K562 (cell line): ENCODE measurements around the gene FAM200B. TPM values are rescaled to one million over a fixed set of nuclear protein-coding genes. Genes with fewer than 3 reads are reported as not detected.

Source experiments
- BRD4 ChIP-seq: fragments of 200-600 bp; sonication (generic); IDR thresholded peaks from 2 replicates; pipeline ENCODE4 v1.6.1; 2017; ENCODE audit warnings: inconsistent platforms
- CBX3 ChIP-seq, 2 experiments: IDR thresholded peaks; 1 replicate in 1 of 2; 2 replicates in 1 of 2; pipeline ENCODE4 v1.6.1; 2012; ENCODE audit warnings: inconsistent platforms in 2 of 2, low read length in 2 of 2, borderline replicate concordance in 1 of 2, control low read depth in 1 of 2
- CTBP1 ChIP-seq: fragments of 450-650 bp; IDR thresholded peaks from 2 replicates; pipeline ENCODE4 v1.6.1; 2016; ENCODE audit warnings: borderline replicate concordance
- EZH2 ChIP-seq: IDR thresholded peaks from 2 replicates; pipeline ENCODE4 v1.6.1; 2012; ENCODE audit warnings: low read depth, mild to moderate bottlenecking, inconsistent platforms, low read length, borderline replicate concordance
- HMGN3 ChIP-seq: IDR thresholded peaks from 2 replicates; pipeline ENCODE4 v1.6.1; 2011; ENCODE audit warnings: borderline replicate concordance, low read depth, mild to moderate bottlenecking, mixed read lengths, low read length; ENCODE audit not compliant: insufficient read length; ENCODE audit errors: extremely low read depth
- KLF10 ChIP-seq: fragments of 250-450 bp; sonication (Bioruptor Pico); IDR thresholded peaks from 2 replicates; pipeline ENCODE4 v1.6.1; 2021; ENCODE audit warnings: matching md5 sums
- PML ChIP-seq: IDR thresholded peaks from 2 replicates; pipeline ENCODE4 v1.6.1; 2012; ENCODE audit warnings: low read length, inconsistent platforms
- POLR2A ChIP-seq: fragments of 450-650 bp; conservative IDR thresholded peaks from 2 replicates; pipeline ENCODE4 v1.6.1; 2016
- POLR2G ChIP-seq: fragments of 200-400 bp; formaldehyde crosslinking; IDR thresholded peaks from 2 replicates; pipeline ENCODE4 v1.6.1; 2017; ENCODE audit warnings: low read depth, mild to moderate bottlenecking, antibody characterized with exemption, low read length, moderate library complexity
- PRMT5 ChIP-seq: sonication (generic); formaldehyde crosslinking; IDR thresholded peaks from 2 replicates; pipeline ENCODE4 v1.5.0; 2020; ENCODE audit warnings: missing genetic modification reagents
- SUPT5H ChIP-seq: fragments of 450-650 bp; IDR thresholded peaks from 2 replicates; pipeline ENCODE4 v1.6.1; 2016
- TCF7L2 ChIP-seq: fragments of 150-350 bp; IDR thresholded peaks from 2 replicates; pipeline ENCODE4 v1.6.1; 2016; ENCODE audit warnings: low read depth, mild to moderate bottlenecking, low read length, moderate library complexity
- ZNF212 ChIP-seq: fragments of 450-650 bp; formaldehyde crosslinking; IDR thresholded peaks from 2 replicates; pipeline ENCODE4 v1.4.0; 2020; ENCODE audit warnings: mild to moderate bottlenecking
- ZNF224 ChIP-seq: sonication (generic); formaldehyde crosslinking; IDR thresholded peaks from 2 replicates; pipeline ENCODE4 v1.8.0; 2022; ENCODE audit warnings: mild to moderate bottlenecking, missing genetic modification reagents
- ZNF766 ChIP-seq: fragments of 200-800 bp; sonication (Bioruptor generic); conservative IDR thresholded peaks from 2 replicates; pipeline ENCODE4 v1.6.1; 2016; ENCODE audit warnings: missing genetic modification characterization, missing compliant biosample characterization
- ZNF79 ChIP-seq: fragments of 250-450 bp; sonication (Bioruptor Pico); IDR thresholded peaks from 2 replicates; pipeline ENCODE4 v1.4.0; 2020; ENCODE audit warnings: low read depth, mild to moderate bottlenecking, moderate library complexity
- polyA plus RNA-seq, 8 experiments: library from polyadenylated mRNA; depleted of rRNA in 4 of 8; stranded (reverse) in 5 of 8; unstranded in 3 of 8; fragments of >200 nt; fragmentation: Nextera tagmentation in 2 of 8; fragmentation: Illumina TruSeq in 1 of 8; extraction: Ambion mirVana in 2 of 8; extraction: Trizol in 1 of 8; gene quantifications; 2 replicates each; pipeline versions ENCODE4 v1.2.1 to v1.2.3, GENCODE V29; 2011 to 2014; ENCODE audit warnings: inconsistent platforms in 1 of 8, missing spikeins in 1 of 8
- total RNA-seq, 7 experiments: library from RNA; depleted of rRNA in 6 of 7; stranded (reverse); fragments of >200 nt in 6 of 7; fragmentation: Illumina TruSeq in 2 of 7; extraction: Trizol in 2 of 7; gene quantifications; 2 replicates each; pipeline versions ENCODE4 v1.2.1 to v1.2.3, GENCODE V29; 2011 to 2021; ENCODE audit warnings: low replicate concordance in 1 of 7
- TF ChIP-seq, protein P1 (sequence below): fragments of 250-450 bp; sonication (Bioruptor Pico); IDR thresholded peaks from 2 replicates; pipeline ENCODE4 v1.4.0; 2020; ENCODE audit warnings: mild to moderate bottlenecking, moderate library complexity
- TF ChIP-seq, protein P2 (sequence below): fragments of 450-650 bp; formaldehyde crosslinking; IDR thresholded peaks from 2 replicates; pipeline ENCODE4 v1.4.0; 2022; ENCODE audit warnings: mild to moderate bottlenecking, moderate library complexity
- TF ChIP-seq, protein P3 (sequence below): fragments of 450-650 bp; conservative IDR thresholded peaks from 2 replicates; pipeline ENCODE4 v1.6.1; 2016; ENCODE audit warnings: missing genetic modification characterization, low read depth, mild to moderate bottlenecking, missing compliant biosample characterization, moderate library complexity
- TF ChIP-seq, protein P4 (sequence below), 2 experiments: IDR thresholded peaks; 2 replicates each; pipeline ENCODE4 v1.6.1; 2011; ENCODE audit warnings: borderline replicate concordance in 1 of 2, control low read depth in 1 of 2, low read depth in 1 of 2, low read length in 1 of 2, mild to moderate bottlenecking in 1 of 2, mixed read lengths in 1 of 2, moderate library complexity in 1 of 2; ENCODE audit not compliant: insufficient read depth in 1 of 2, insufficient read length in 1 of 2, poor library complexity in 1 of 2, severe bottlenecking in 1 of 2; ENCODE audit errors: extremely low read depth in 1 of 2
- TF ChIP-seq, protein P5 (sequence below): IDR thresholded peaks from 2 replicates; pipeline ENCODE4 v1.6.1; 2011; ENCODE audit not compliant: insufficient read length; ENCODE audit errors: extremely low read depth

Gene FAM200B
- total and polyA plus RNA-seq, 9 of the 15 experiments (the other 6 are each of a cell fraction or from before 2014, with no cell fraction given): 17.4 to 48.0 (median 25.5) TPM

DNA sequence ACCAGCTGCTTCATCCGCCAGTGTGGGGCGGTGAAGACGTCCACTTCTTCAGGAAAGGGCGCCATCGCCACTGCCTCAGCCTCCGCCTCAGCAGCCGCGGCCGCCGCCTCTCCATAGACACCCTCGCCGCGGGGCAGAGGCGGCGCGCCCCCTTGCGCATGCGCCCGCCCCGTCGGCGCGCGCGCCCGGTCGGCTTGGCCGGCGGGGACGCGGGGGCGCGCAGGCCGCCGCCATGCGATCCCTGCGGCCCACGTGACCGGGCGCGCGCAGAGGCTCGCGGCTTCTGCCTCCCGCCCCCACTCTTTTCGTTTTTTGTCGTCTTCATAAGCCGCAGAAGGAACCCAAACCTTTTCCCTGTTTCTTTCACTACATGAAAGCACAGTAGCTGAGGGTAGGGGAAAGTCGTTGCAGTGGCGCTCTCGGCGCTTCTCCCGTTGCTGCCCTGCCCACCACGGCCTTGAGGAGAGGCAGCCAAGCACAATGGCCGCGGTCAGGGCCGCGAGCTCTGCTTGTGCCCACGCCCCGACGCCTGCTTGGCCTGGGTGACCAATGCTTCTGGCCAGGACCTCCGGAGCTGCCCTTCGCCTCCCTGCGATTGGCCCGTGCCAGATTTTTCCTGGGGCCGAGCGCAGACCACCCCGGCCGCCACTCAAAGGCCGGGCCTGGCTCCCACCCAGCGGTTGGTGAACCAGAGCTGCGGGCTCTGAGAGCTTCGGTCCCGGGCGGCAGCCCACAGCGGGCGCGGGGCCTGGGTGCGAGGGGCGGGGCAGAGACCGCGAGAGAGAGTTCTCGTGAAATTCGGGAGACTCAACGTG lies 26.2 kb upstream of the FAM200B start, which contains the start of gene FBXL5 (continued):
- TF ChIP-seq, protein P1, sequence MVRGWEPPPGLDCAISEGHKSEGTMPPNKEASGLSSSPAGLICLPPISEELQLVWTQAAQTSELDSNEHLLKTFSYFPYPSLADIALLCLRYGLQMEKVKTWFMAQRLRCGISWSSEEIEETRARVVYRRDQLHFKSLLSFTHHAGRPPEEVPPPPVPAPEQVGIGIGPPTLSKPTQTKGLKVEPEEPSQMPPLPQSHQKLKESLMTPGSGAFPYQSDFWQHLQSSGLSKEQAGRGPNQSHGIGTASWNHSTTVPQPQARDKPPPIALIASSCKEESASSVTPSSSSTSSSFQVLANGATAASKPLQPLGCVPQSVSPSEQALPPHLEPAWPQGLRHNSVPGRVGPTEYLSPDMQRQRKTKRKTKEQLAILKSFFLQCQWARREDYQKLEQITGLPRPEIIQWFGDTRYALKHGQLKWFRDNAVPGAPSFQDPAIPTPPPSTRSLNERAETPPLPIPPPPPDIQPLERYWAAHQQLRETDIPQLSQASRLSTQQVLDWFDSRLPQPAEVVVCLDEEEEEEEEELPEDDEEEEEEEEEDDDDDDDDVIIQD: no peak
- TF ChIP-seq, protein P2, sequence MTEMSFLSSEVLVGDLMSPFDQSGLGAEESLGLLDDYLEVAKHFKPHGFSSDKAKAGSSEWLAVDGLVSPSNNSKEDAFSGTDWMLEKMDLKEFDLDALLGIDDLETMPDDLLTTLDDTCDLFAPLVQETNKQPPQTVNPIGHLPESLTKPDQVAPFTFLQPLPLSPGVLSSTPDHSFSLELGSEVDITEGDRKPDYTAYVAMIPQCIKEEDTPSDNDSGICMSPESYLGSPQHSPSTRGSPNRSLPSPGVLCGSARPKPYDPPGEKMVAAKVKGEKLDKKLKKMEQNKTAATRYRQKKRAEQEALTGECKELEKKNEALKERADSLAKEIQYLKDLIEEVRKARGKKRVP (CRISPR knock-in tag): peak; percentile 72; the same call in 1 of the 2 replicates
- peak; percentile 68 for TF ChIP-seq SUPT5H
- 0 out of 2 replicates have a peak, but pooled peaks have one; percentile 19 for TF ChIP-seq ZNF224 (CRISPR knock-in tag)
- peak; percentile 6; the same call in 1 of the 2 replicates for TF ChIP-seq CTBP1
- TF ChIP-seq CBX3 (IDR thresholded peaks at IDR 0.05; ENCODE audit: borderline replicate concordance in 1 of 2, low read length in 2 of 2): no peak
- TF ChIP-seq, protein P3, sequence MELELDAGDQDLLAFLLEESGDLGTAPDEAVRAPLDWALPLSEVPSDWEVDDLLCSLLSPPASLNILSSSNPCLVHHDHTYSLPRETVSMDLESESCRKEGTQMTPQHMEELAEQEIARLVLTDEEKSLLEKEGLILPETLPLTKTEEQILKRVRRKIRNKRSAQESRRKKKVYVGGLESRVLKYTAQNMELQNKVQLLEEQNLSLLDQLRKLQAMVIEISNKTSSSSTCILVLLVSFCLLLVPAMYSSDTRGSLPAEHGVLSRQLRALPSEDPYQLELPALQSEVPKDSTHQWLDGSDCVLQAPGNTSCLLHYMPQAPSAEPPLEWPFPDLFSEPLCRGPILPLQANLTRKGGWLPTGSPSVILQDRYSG: peak; percentile 93
- TF ChIP-seq, protein P4, sequence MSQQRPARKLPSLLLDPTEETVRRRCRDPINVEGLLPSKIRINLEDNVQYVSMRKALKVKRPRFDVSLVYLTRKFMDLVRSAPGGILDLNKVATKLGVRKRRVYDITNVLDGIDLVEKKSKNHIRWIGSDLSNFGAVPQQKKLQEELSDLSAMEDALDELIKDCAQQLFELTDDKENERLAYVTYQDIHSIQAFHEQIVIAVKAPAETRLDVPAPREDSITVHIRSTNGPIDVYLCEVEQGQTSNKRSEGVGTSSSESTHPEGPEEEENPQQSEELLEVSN (IDR thresholded peaks at IDR 0.05; ENCODE audit: borderline replicate concordance in 1 of 2, extremely low read depth in 1 of 2, insufficient read depth in 1 of 2, insufficient read length in 1 of 2, low read depth in 1 of 2, low read length in 1 of 2, poor library complexity in 1 of 2, severe bottlenecking in 1 of 2): peak; percentile 78 to 97
- TF ChIP-seq HMGN3: peak; percentile 27
- no peak for TF ChIP-seq EZH2
- TF ChIP-seq BRD4: peak; percentile 88; the same call in 1 of the 2 replicates
- no peak for TF ChIP-seq ZNF212 (CRISPR knock-in tag)
- TF ChIP-seq ZNF79 (CRISPR knock-in tag): 0 out of 2 replicates have a peak, but pooled peaks have one; percentile 40
- TF ChIP-seq PRMT5: no peak
- peak; percentile 78 for TF ChIP-seq POLR2A
- no peak for TF ChIP-seq PML
- peak; percentile 66; the same call in 1 of the 2 replicates for TF ChIP-seq KLF10
- TF ChIP-seq TCF7L2: no peak
- TF ChIP-seq POLR2G: peak; percentile 84
- TF ChIP-seq, protein P5, sequence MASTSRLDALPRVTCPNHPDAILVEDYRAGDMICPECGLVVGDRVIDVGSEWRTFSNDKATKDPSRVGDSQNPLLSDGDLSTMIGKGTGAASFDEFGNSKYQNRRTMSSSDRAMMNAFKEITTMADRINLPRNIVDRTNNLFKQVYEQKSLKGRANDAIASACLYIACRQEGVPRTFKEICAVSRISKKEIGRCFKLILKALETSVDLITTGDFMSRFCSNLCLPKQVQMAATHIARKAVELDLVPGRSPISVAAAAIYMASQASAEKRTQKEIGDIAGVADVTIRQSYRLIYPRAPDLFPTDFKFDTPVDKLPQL: no peak
- peak; percentile 81 for TF ChIP-seq ZNF766 (CRISPR knock-in tag)
